Measurements from ENCODE around the gene CLCN3.

- no peak for TF ChIP-seq CTCF (IDR thresholded peaks at IDR 0.05)
- TF ChIP-seq POLR2A (IDR thresholded peaks at IDR 0.05): no peak
These were observed 29.3 kb downstream of the CLCN3 start for GRCh38 chr4:169649545-169650226.

Data from vagina (tissue), 2 donors.